Mononuclear cell (primary cell): ENCODE data around the gene COQ10B. TPM values are rescaled to one million over a fixed set of nuclear protein-coding genes. Genes with fewer than 3 reads are reported as not detected.
"Not testable (repeated sequence)": the region's sequence is repeated elsewhere in the genome, so short reads cannot be mapped to it uniquely, and the experiment has no call there.

Experiments
- H3K27me3 ChIP-seq: 2 replicates; pipeline ENCODE4 v1.6.0; 2011; ENCODE audit warnings: low read length, control low read depth; ENCODE audit not compliant: insufficient read depth
- H3K4me1 ChIP-seq: 2 replicates; pipeline ENCODE4 v1.5.1; 2011; ENCODE audit warnings: mild to moderate bottlenecking, low read length, control low read depth; ENCODE audit not compliant: insufficient read depth
- H3K4me3 ChIP-seq: 2 replicates; pipeline ENCODE4 v1.5.1; 2011; ENCODE audit warnings: mild to moderate bottlenecking, low read length, moderate library complexity
- H3K9me3 ChIP-seq: 2 replicates; pipeline ENCODE4 v1.5.1; 2011; ENCODE audit warnings: low read depth, mild to moderate bottlenecking, control low read depth, low read length
- total RNA-seq: library from RNA; depleted of rRNA; stranded (reverse); fragments of >200 nt; gene quantifications from one replicate; pipeline ENCODE4 v1.2.3, GENCODE V29; 2012

Gene COQ10B
- total RNA-seq, 1 donor = 109 TPM

DNA sequence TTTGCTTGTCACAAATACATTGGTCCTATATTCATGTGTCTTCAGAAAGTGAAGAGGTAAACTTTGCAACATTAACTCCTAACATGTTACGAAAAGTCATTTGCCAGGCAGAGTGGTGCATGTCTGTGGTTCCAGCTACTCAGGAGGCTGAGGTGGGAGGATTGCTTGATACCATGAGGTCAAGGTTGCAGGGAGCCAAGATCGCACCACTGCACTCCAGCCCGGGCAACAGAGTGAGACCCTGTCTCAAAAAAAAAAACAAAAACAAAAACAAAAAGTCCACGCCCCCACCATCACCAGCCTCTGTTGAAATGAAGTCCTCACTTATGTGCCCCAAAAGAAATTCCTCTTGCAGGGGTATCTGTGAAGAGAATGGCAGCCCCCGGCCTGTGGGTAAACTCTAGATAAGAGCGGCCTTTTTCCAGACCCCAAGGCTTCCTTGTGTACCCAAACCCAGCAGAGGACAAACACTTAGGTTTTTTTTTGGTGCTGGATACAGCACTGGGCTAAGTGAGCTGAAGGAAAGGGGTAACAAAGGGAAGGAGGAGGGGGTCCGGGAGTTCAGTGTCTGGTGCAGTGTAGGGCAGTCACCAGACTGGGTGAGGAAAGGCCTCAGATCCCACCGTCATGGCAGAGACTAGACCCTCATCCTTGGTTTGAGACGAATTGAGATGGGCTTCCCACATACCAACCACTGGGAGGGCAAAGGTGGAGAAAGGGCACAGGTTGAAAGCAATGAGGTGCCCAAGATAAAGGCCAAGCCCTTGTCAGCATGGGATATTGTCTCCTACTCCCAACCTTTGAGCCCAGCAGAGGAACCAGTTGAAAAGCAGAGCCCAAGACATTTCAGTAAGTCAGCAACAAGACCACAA lies 27.0 kb downstream of the COQ10B start:
- H3K9me3 ChIP-seq = no peaks in the 10 kb centered on the region

DNA sequence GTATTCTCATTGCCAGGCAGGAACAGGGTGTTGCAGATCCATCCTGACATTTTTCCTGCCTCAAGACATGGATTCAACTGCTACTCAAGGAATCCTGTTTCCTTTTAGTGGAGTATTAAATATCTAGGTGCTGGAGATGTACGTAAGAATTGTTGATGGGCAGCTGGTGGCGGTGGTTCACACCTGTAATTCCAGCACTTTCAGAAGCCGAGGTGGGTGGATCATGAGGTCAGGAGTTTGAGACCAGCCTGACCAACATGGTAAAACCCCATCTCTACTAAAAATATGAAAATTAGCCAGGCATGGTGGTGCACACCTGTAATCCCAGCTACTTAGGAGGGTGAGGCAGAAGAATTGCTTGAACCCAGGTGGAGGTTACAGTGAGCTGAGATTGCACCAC lies 30.9 kb downstream of the COQ10B start:
- not testable (repeated sequence) for H3K4me3 ChIP-seq, H3K4me1 ChIP-seq, H3K9me3 ChIP-seq, H3K27me3 ChIP-seq

More for the DNA sequence above, 27.0 kb downstream of the COQ10B start:
- Histone ChIP-seq H3K4me1 (peaks cover 26% of the 10 kb centered on the region), H3K4me3 (no peak overlapping the region), H3K27me3 (no peaks in the 10 kb centered on the region)

DNA sequence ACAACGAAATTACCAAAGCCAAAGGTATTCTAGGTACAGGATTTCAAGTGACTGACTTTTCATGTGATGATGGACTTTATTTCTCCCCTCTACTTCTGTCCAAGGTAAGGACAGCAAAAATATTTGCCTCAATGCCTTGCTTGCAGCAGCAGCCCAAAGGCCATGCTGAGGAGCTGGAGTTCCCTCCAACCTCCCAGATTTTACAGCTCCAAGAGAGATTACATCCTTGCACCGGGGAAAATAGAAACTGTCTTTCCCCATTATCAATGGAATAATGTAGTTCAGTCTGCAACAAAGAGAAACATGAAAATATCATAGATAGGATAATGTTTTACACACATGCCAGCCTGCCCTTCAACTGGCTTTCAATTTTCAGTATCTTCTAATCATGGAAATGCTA lies 32.8 kb downstream of the COQ10B start:
- no peaks in the 10 kb centered on the region for H3K9me3 ChIP-seq
- no peaks in the 10 kb centered on the region for H3K4me1 ChIP-seq
- H3K27me3 ChIP-seq = no peaks in the 10 kb centered on the region
- no peak overlapping the region for H3K4me3 ChIP-seq

DNA sequence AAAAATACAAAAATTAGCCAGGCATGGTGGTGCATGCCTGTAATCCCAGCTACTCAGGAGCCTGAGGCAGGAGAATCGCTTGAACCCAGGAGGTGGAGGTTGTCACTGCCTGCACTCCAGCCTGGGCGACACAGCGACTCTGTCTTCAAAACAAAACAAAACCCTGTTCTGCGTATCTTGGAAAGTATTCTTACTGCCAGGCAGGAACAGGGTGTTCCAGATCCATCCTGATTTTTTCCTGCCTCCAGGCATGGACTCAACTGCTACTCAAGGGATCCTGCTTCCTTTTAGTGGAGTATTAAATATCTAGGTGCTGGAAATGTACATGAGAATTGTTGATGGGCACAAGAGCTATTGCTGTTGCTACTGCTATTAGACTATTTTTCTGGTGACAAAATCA lies 34.0 kb downstream of the COQ10B start:
- no peaks in the 10 kb centered on the region for H3K9me3 ChIP-seq
- no peaks in the 10 kb centered on the region for H3K4me1 ChIP-seq
- no peaks in the 10 kb centered on the region for H3K27me3 ChIP-seq
- no peak overlapping the region for H3K4me3 ChIP-seq

DNA sequence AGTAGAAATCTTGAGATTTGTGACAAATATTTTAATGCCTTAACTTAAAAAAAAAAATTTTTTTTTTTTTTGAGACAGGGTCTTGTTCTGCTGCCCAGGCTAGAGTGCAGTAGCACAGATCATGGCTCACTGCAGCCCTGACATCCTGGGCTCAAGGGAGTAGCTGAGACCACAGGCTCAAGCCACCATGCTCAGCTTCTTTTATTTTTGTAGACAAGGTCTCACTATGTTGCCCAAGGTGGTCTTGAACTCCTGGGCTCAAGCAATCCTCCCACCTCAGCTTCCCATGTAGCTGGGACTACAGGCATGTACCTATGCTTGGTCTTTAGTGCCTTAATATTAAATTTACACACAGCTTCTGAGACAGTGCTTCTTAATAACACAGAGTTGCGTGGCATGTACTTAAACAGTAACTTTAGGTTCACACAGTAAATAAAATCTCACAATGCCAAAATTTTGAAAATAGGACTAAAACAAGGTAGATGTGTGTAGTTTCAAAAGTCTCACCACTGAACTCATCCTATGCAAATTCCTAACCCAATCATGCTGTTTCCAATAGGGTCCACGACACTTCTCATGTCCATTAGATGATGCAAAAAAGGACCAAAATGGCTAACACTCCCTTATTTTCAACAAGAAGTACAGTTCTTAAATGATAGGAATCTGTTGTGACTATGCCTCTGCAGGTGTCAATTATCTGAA lies 42.2 kb downstream of the COQ10B start:
- H3K4me3 ChIP-seq = no peak overlapping the region
- no peaks in the 10 kb centered on the region for H3K27me3 ChIP-seq
- no peaks in the 10 kb centered on the region for H3K9me3 ChIP-seq
- H3K4me1 ChIP-seq = peaks cover 24% of the 10 kb centered on the region

DNA sequence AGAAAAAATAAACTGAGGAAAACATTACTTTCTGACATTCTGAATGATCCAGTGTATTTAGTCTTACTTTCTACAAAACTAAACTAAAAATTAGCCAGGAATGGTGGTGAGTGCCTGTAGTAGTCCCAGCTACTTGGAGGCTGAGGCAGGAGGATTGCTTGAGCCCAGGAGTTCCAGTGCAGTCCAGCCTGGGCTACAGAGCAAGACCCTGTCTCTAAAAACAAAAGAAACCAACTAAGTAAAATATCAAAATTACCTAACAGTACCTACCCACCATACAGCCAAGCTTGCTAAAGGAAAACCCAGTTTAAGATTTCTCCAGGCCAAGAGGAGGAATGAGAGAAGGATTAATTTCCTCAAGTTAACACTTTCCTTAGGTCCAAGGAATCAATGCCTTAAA lies 43.3 kb downstream of the COQ10B start:
- Histone ChIP-seq H3K9me3 (no peaks in the 10 kb centered on the region), H3K4me1 (peaks cover 32% of the 10 kb centered on the region), H3K27me3 (no peaks in the 10 kb centered on the region), H3K4me3 (no peak overlapping the region)

DNA sequence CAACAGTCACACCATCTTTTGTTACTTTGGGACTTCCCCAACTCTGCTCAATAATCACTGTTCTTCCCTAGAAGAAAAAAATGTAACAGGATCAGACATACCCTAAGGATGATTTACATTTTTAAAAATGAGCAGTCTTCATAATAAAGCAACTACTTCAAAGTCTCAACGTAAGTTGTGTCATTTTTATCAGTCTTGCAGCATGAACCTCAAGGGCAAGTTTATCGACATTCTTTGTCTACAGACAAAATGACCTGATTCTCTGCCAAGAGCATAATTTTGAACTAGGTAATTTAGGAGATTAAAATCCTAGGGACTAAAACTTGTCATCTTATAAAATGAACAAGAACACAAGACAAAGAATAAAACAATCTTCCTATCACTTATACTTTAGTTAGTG lies 44.0 kb downstream of the COQ10B start:
- Histone ChIP-seq H3K4me1 (peaks cover 38% of the 10 kb centered on the region), H3K9me3 (no peaks in the 10 kb centered on the region), H3K27me3 (no peaks in the 10 kb centered on the region), H3K4me3 (no peak overlapping the region)

DNA sequence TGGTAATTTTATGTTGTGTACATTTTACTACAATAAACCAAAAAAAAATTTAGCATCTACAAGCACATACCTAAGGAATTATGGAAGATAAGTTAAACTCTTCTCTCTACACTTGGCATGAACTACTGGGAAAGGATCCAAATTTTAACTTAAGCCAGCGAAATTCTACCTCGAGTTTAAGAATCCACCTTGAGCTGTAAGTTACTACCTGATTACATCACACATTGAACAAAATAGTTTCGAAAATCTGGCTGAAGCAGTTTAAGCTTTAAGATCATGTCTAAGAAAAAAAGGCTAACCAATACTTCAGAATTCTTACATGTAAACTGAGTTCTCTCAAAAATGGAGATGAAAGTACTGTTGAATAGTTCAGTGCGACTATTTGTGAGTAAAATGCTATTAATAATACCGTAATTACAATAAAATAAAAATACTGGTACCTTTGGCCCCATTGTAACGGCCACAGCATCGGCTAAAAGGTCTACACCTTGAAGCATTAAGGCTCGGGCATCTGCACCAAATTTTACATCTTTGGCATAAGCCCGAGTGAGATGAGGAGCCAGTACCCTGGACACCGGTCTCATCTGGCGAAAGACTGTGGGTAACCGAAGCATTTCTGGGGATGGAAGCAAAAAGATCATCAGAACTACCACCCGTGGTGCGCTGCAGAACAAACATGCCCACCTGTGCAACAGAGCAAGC lies 45.0 kb downstream of the COQ10B start:
- Histone ChIP-seq H3K4me1 (peaks cover 39% of the 10 kb centered on the region), H3K9me3 (no peaks in the 10 kb centered on the region), H3K4me3 (peak overlapping the region; percentile 71), H3K27me3 (no peaks in the 10 kb centered on the region)

DNA sequence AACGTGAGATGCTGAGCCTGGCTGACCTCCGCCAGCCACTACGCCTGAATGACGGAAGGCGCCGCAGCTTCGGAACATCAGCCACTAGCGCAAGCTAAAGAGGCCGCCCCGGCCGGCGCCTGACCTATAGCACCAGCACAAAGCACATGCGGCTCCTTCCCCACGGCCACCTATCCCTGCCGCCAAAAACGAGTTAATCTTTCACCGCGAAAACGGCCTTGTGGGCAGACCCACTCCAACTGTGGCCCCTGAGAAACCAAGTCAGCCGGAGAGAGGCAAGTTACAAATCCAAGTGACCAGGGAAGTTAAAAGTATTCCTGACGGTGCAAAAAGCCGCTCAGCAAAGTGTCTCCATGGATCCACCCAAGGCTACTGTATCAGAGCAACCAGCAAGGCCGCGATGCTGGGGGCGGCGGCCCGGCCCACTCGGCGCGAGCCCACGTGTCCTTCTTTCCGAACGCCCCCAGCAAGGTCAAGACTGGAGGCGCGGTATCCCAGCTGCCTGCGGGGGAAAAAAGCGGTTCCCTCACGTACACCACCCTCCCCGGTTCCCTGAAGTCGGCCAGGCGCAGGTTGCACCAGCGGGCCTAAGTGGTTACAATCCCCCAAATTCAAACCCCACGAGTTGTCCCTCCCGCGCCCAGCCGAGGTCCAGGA lies 45.7 kb downstream of the COQ10B start:
- peak overlapping the region; percentile 71 for H3K4me3 ChIP-seq
- no peaks in the 10 kb centered on the region for H3K9me3 ChIP-seq
- H3K4me1 ChIP-seq = peaks cover 39% of the 10 kb centered on the region
- H3K27me3 ChIP-seq = no peaks in the 10 kb centered on the region

DNA sequence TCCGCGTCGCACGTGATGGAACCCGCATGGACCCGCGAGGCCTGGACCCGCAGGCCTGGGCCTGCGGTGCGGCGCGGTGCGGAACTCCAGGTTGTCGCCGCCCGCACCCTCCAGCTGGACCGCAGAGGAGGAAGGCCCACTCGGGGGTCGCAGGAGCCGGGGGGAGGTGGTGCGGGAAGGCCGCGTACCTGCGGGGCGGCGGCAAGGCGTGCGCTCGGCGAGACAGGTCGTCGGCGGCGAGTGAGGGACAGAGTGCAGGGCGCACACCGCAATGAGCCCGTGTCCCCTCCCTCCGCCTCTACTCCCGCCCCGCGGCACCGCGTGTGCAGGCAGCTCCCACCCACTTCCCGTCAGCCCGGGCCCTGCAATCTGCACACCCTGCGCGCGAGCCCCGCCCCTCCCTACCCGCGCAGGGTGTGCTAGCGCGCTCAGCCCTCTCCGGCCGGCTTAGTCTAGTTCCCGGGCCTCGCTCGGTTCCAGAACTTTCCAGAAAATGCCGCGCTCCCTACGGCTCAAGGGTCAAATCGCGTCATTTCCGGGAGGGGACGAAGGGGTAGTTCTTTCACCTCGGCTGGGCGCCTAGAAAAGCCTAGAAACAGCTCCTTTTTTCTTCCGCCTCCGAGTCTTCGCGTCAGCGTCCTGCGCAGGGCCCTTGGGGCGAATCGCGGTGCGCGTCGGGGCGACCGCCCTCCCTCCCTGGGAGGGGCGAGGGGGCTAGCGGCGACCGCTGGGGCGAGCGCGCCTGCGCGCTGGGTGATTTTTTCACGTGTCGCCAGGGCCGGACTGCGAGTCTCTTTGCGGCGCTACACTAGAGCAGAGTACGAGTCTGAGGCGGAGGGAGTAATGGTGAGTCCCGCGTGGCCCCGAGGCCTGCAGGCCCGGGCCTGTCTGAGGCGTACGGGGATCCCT lies 46.5 kb downstream of the COQ10B start, which contains the start of the genes HSPD1 and HSPE1:
TSS of gene HSPD1 (minus strand) at position 247 of the 909 bp plus-strand sequence. CDS start 992 bp downstream, outside the sequence.
TSS of gene HSPE1 (plus strand) at position 786 of the 909 bp plus-strand sequence. CDS start at position 844, 58 bp downstream.
- Histone ChIP-seq H3K27me3 (no peaks in the 10 kb centered on the region), H3K4me3 (peak within 1 kb of the TSS; percentile 71), H3K4me1 (peaks cover 39% of the 10 kb centered on the region), H3K9me3 (no peaks in the 10 kb centered on the region)

DNA sequence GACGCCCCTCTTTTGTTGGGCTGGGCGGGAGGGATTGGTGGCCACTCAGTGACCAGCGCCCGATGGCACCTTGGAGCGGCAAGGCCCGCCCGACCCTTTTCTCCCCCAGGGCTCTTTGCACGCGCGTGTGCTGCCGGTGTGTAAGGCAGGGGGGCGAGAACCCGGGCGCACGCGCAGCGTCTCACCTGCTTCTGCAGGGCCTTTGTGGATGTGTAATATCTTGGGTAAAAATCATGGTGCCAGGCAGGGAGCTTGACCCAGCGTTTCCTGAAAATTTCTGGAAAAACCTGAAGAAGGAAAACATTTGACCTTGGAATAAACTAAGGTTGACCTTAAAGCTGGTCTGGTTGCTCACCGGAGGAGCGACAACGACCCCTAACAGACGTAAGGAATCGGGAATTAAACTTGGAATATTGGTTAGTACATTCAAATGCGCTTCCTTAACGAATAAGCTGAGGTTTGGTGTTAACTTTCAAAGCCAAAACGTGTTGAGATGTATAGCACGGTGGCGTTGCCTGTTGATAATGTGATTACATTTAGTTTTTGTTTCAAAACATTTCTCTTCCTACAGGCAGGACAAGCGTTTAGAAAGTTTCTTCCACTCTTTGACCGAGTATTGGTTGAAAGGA lies 47.3 kb downstream of the COQ10B start:
- Histone ChIP-seq H3K4me1 (peaks cover 39% of the 10 kb centered on the region), H3K4me3 (peak overlapping the region; percentile 71), H3K27me3 (no peaks in the 10 kb centered on the region), H3K9me3 (no peaks in the 10 kb centered on the region)

DNA sequence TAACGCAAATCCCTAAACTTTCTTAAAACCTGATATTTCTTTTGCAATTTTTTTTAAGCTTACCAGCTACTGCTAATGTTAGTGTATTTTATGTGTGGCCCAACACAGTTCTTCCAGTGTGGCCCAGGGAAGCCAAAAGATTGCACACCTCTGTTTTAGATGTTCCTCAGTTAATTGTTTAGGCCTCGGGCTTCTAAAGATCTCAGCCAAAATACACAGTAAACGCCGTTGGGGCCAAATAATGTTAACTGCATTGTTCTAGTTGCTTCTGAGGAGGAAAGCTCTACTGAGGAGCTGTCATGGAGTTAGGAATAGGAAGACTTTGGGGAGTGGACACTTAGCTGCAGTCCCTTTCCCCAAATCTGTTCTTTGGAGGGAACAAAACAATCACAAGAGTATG lies 48.8 kb downstream of the COQ10B start:
- Histone ChIP-seq H3K9me3 (no peaks in the 10 kb centered on the region), H3K27me3 (no peaks in the 10 kb centered on the region), H3K4me1 (peaks cover 31% of the 10 kb centered on the region), H3K4me3 (no peak overlapping the region)

DNA sequence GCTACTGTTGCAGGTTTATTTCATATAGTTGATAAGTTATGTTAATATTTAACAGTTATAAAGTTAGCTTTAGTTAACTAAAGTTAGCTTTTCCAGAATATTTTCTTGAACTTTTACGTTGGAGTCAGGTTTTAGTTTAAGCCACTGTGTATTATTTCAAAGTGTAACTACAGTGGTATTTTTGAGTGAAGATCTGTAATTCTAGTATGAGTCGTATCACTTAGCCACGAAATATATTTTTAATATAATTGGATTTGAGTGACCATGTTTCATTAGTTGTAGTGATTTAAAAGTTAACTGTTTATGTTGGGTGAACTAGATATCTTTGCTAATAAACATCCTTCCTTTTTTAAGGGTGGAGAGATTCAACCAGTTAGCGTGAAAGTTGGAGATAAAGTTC lies 49.3 kb downstream of the COQ10B start:
- Histone ChIP-seq H3K27me3 (no peaks in the 10 kb centered on the region), H3K4me1 (peaks cover 29% of the 10 kb centered on the region), H3K9me3 (no peaks in the 10 kb centered on the region), H3K4me3 (no peak overlapping the region)
